A549 (cell line): ENCODE measurements around the gene PREPL. TPM values are rescaled to one million over a fixed set of nuclear protein-coding genes. Genes with fewer than 3 reads are reported as not detected.
A peak's percentile ranks its signal among the peaks of the same experiment; 100 is the strongest.

Experiments used
- ATAC-seq, 2 experiments: fragments of 200-7000 bp in 1 of 2; fragments of >200 bp in 1 of 2; cut with Nextera tagmentation in 1 of 2; cut with Tn5 transposase in 1 of 2; 3 replicates each; pipeline versions ENCODE4 v1.8.0 to v1.9.1; 2018 to 2020; ENCODE audit warnings: mild to moderate bottlenecking in 1 of 2, moderate library complexity in 1 of 2
- CTCF ChIA-PET: fragments of 300-600 bp; sonication (Branson Sonifier 250); formaldehyde crosslinking; extraction: SDS; loops from one replicate; lab custom pipeline; 2021; ENCODE audit warnings: antibody characterized with exemption, inconsistent platforms; lab: Yijun Ruan, JAX
- POLR2A ChIA-PET: fragments of 350-600 bp; formaldehyde crosslinking; extraction: SDS; loops from one replicate; lab custom pipeline; 2021; ENCODE audit warnings: antibody characterized with exemption, inconsistent platforms; lab: Yijun Ruan, JAX
- DNase-seq, 2 experiments: peaks; one replicate each; pipeline versions ENCODE4 v3.0.0 to v3.0.0-alpha.2; 2011 to 2016; ENCODE audit warnings: low read depth in 1 of 2, low spot score in 1 of 2
- FAIRE-seq: peaks from 2 replicates; lab custom pipeline; 2011; peaks lifted over from hg19 to GRCh38; lab: Jason Lieb, UNC
- H3K27ac ChIP-seq, 2 experiments: fragments of >200 bp; sonication (Bioruptor Twin); formaldehyde crosslinking; 3 replicates each; pipeline ENCODE4 v1.5.1; 2016 to 2017
- H3K4me1 ChIP-seq: fragments of >200 bp; sonication (Bioruptor Twin); formaldehyde crosslinking; 3 replicates; pipeline ENCODE4 v1.6.1; 2016
- H3K4me2 ChIP-seq: fragments of >200 bp; sonication (Bioruptor Twin); formaldehyde crosslinking; 3 replicates; pipeline ENCODE4 v1.6.1; 2016
- H3K4me3 ChIP-seq: fragments of >200 bp; sonication (Bioruptor Twin); formaldehyde crosslinking; 3 replicates; pipeline ENCODE4 v1.5.1; 2016
- H3K9me3 ChIP-seq: fragments of >200 bp; sonication (Bioruptor Twin); formaldehyde crosslinking; 3 replicates; pipeline ENCODE4 v1.6.1; 2016
- CEBPB ChIP-seq, 2 experiments: fragments of >200 bp in 1 of 2; sonication (Bioruptor Twin) in 1 of 2; formaldehyde crosslinking in 1 of 2; IDR thresholded peaks; 2 replicates each; pipeline ENCODE4 v1.6.1; 2012 to 2016
- CHD2 ChIP-seq: fragments of 150-350 bp; IDR thresholded peaks from 2 replicates; pipeline ENCODE4 v1.6.1; 2014; ENCODE audit warnings: low read length; ENCODE audit not compliant: partially characterized antibody
- EHF ChIP-seq: fragments of 250-450 bp; sonication (Bioruptor Pico); IDR thresholded peaks from 2 replicates; pipeline ENCODE4 v1.5.0; 2020; ENCODE audit warnings: mild to moderate bottlenecking
- ESRRA ChIP-seq: fragments of 150-350 bp; IDR thresholded peaks from 2 replicates; pipeline ENCODE4 v1.6.1; 2014; ENCODE audit warnings: mild to moderate bottlenecking, low read length, borderline replicate concordance
- FOSL2 ChIP-seq, 2 experiments: fragments of 450-650 bp in 1 of 2; fragments of >200 bp in 1 of 2; sonication (Bioruptor Twin) in 1 of 2; formaldehyde crosslinking; IDR thresholded peaks; 2 replicates each; pipeline versions ENCODE4 v1.5.0 to v1.6.1; 2016 to 2020; ENCODE audit warnings: mild to moderate bottlenecking in 1 of 2, moderate library complexity in 1 of 2
- HOXA7 ChIP-seq: fragments of 250-450 bp; sonication (Bioruptor Pico); IDR thresholded peaks from 2 replicates; pipeline ENCODE4 v1.5.0; 2020; ENCODE audit warnings: mild to moderate bottlenecking, moderate library complexity
- MAZ ChIP-seq: fragments of 150-350 bp; IDR thresholded peaks from 2 replicates; pipeline ENCODE4 v1.6.1; 2014; ENCODE audit warnings: antibody characterized with exemption, low read depth, low read length, borderline replicate concordance
- NR3C1 ChIP-seq: fragments of >200 bp; sonication (Bioruptor Twin); formaldehyde crosslinking; IDR thresholded peaks from 3 replicates; pipeline ENCODE4 v1.6.1; 2017
- RAD21 ChIP-seq, 2 experiments: fragments of >200 bp in 1 of 2; sonication (Bioruptor Twin) in 1 of 2; formaldehyde crosslinking in 1 of 2; IDR thresholded peaks in 1 of 2; conservative IDR thresholded peaks in 1 of 2; 2 replicates in 1 of 2; 3 replicates in 1 of 2; pipeline ENCODE4 v1.6.1; 2012 to 2018; ENCODE audit warnings: inconsistent platforms in 1 of 2
- RCOR1 ChIP-seq: fragments of 150-350 bp; IDR thresholded peaks from 2 replicates; pipeline ENCODE4 v1.6.1; 2014; ENCODE audit warnings: antibody characterized with exemption, low read length, low read depth
- RFX5 ChIP-seq: fragments of 450-650 bp; IDR thresholded peaks from 2 replicates; pipeline ENCODE4 v1.7.1; 2014; ENCODE audit warnings: antibody characterized with exemption, mild to moderate bottlenecking, moderate library complexity
- SMC3 ChIP-seq: fragments of >200 bp; sonication (Bioruptor Twin); formaldehyde crosslinking; IDR thresholded peaks from 3 replicates; pipeline ENCODE4 v1.6.1; 2018; ENCODE audit warnings: inconsistent platforms
- TP53 ChIP-seq: fragments of 250-450 bp; sonication (Bioruptor Pico); IDR thresholded peaks from 2 replicates; pipeline ENCODE4 v1.5.0; 2021; ENCODE audit warnings: mild to moderate bottlenecking, moderate library complexity
- ZSCAN20 ChIP-seq: fragments of 250-450 bp; sonication (Bioruptor Pico); IDR thresholded peaks from 2 replicates; pipeline ENCODE4 v1.8.0; 2022; ENCODE audit warnings: mild to moderate bottlenecking, moderate library complexity
- WGBS: methylation state at CpG from one replicate; pipeline ENCODE4 v1.1.6; 2017; ENCODE audit errors: missing lambda C conversion rate; 5-methylcytosine and 5-hydroxymethylcytosine counted together
- polyA plus RNA-seq, 4 experiments: library from polyadenylated mRNA; depleted of rRNA in 3 of 4; stranded (reverse); fragments of >200 nt; fragmentation: RNase III in 1 of 4; extraction: RNeasy Plus Mini Kit Qiagen cat#74134 plus additional on column Dnase treatment in 1 of 4; gene quantifications; 2 replicates in 3 of 4; 3 replicates in 1 of 4; pipeline ENCODE4 v1.2.3, GENCODE V29; 2011 to 2017
- TF ChIP-seq, protein P1 (sequence below): fragments of 250-450 bp; sonication (Bioruptor Pico); IDR thresholded peaks from 2 replicates; pipeline ENCODE4 v1.5.0; 2021; ENCODE audit warnings: mild to moderate bottlenecking, moderate library complexity, borderline replicate concordance
- TF ChIP-seq, protein P2 (sequence below): fragments of 450-650 bp; IDR thresholded peaks from 2 replicates; pipeline ENCODE4 v1.6.1; 2014; ENCODE audit warnings: antibody characterized with exemption
- TF ChIP-seq, protein P3 (sequence below): fragments of >200 bp; sonication (Bioruptor Twin); formaldehyde crosslinking; IDR thresholded peaks from 3 replicates; pipeline ENCODE4 v1.5.1; 2016

Gene PREPL
- polyA plus RNA-seq, 2 of the 4 experiments (the other 2 are of a cell fraction), result 28.7 to 92.7 TPM

DNA sequence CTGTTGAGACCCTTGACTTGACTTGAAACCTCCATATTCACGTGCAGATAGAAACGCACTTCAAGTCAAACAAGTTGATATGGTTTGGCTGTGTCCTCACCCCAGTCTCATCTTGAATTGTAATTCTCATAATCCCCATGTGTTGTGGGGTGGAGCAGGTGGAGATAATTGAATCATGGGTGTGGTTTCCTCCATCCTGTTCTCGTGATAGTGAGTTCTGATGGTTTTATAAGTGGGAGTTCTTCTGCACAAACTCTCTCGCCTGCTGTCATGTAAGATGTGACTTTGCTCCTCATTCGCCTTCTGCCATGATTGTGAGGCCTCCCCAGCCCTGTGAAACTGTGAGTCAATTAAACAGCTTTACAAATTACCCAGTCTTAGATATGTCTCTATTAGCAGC, 64.6 kb downstream of the PREPL start:
- Histone ChIP-seq H3K9me3 (no peaks in the 10 kb centered on the region), H3K4me3 (no peak overlapping the region), H3K27ac (no peak overlapping the region; a peak in 1 of 6 replicates), H3K4me1 (peaks cover 24% of the 10 kb centered on the region), H3K4me2 (no peak overlapping the region)
- no peak for TF ChIP-seq RFX5
- TF ChIP-seq NR3C1, result no peak
- TF ChIP-seq ZSCAN20 (CRISPR knock-in tag), result no peak
- TF ChIP-seq, protein P1, sequence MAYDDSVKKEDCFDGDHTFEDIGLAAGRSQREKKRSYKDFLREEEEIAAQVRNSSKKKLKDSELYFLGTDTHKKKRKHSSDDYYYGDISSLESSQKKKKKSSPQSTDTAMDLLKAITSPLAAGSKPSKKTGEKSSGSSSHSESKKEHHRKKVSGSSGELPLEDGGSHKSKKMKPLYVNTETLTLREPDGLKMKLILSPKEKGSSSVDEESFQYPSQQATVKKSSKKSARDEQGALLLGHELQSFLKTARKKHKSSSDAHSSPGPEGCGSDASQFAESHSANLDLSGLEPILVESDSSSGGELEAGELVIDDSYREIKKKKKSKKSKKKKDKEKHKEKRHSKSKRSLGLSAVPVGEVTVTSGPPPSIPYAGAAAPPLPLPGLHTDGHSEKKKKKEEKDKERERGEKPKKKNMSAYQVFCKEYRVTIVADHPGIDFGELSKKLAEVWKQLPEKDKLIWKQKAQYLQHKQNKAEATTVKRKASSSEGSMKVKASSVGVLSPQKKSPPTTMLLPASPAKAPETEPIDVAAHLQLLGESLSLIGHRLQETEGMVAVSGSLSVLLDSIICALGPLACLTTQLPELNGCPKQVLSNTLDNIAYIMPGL (CRISPR knock-in tag), result no peak
- no peak for TF ChIP-seq RCOR1
- no peak for TF ChIP-seq HOXA7 (CRISPR knock-in tag)
- no peak for TF ChIP-seq ESRRA
- no peak for TF ChIP-seq TP53 (CRISPR knock-in tag)
- no peak for TF ChIP-seq FOSL2 (IDR thresholded peaks at IDR 0.05)
- TF ChIP-seq FOSL2 (CRISPR knock-in tag; IDR thresholded peaks at IDR 0.05), result no peak
- TF ChIP-seq MAZ, result no peak
- TF ChIP-seq, protein P2, sequence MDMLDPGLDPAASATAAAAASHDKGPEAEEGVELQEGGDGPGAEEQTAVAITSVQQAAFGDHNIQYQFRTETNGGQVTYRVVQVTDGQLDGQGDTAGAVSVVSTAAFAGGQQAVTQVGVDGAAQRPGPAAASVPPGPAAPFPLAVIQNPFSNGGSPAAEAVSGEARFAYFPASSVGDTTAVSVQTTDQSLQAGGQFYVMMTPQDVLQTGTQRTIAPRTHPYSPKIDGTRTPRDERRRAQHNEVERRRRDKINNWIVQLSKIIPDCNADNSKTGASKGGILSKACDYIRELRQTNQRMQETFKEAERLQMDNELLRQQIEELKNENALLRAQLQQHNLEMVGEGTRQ, result no peak
- no peak for TF ChIP-seq CHD2
- no peak for FAIRE-seq
- no peak for ATAC-seq
- 88% methylated on average over 5 of the region's 5 CpGs for WGBS
- ChIA-PET POLR2A (no interaction called here), CTCF (interaction anchor here (0.6 to 15.7 kb wide), 11 partner anchors 14 to 256 kb away, joined by 3 to 548 read pairs (median 3); no protein-coding TSS in a partner anchor)
- DNase-seq, result no peak

DNA sequence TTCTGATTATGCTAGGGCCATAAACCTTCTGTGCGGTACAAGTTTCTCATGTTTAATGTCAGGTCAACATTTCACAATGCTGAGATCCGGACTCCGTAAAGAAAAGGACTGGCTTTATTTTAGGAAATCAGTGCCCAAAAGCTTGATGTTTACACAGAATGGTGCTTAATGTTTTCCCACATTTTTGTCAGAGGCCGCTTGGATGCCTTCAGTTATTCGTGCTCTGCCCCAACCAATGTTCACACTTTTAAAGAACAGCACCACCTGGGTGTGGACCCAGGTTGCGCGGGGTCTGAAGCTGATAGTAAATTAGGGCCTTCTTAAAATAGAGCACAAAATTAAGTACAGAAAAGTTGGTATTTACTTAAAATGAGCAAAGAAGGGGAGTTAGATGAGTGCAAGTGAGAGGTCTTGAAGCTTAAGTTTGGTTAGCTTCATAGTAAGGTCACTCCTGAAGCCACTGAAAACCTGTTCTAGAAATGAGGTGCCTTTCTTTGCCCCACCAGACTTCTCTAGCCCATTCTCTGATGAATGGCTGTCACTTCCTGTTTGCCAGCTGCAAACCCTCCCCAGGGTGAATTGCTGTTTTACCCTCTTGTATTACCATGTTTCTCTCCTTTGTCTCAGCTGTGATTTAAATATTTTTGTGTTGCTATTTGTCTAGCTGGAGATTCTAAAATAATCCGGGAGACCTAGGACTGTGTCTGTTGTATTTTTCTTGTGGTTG, 65.5 kb downstream of the PREPL start:
- ATAC-seq (no peak), DNase-seq (peak in 1 of 2 experiments; percentile 44), FAIRE-seq (no peak)
- TF ChIP-seq ZSCAN20 (CRISPR knock-in tag), result no peak
- TF ChIP-seq EHF, result no peak
- TF ChIP-seq, protein P3, sequence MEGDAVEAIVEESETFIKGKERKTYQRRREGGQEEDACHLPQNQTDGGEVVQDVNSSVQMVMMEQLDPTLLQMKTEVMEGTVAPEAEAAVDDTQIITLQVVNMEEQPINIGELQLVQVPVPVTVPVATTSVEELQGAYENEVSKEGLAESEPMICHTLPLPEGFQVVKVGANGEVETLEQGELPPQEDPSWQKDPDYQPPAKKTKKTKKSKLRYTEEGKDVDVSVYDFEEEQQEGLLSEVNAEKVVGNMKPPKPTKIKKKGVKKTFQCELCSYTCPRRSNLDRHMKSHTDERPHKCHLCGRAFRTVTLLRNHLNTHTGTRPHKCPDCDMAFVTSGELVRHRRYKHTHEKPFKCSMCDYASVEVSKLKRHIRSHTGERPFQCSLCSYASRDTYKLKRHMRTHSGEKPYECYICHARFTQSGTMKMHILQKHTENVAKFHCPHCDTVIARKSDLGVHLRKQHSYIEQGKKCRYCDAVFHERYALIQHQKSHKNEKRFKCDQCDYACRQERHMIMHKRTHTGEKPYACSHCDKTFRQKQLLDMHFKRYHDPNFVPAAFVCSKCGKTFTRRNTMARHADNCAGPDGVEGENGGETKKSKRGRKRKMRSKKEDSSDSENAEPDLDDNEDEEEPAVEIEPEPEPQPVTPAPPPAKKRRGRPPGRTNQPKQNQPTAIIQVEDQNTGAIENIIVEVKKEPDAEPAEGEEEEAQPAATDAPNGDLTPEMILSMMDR, result peak; percentile 24; the same call in 1 of the 3 replicates
- peak; percentile 28; the same call in 1 of the 3 replicates for TF ChIP-seq SMC3
- 0 out of 4 replicates have a peak, but pooled peaks of 1 of the 2 experiments have one; percentile 19 for TF ChIP-seq CEBPB (IDR thresholded peaks at IDR 0.05)
- TF ChIP-seq RAD21 (conservative IDR thresholded peaks at IDR 0.05 in 1 of 2, IDR thresholded peaks at IDR 0.05 in 1 of 2), result peak in 1 of 2 experiments; percentile 27; a peak in 1 of 5 replicates
- Histone ChIP-seq H3K4me3 (no peak overlapping the region), H3K9me3 (no peaks in the 10 kb centered on the region), H3K4me1 (peaks cover 27% of the 10 kb centered on the region), H3K4me2 (0 out of 3 replicates have a peak overlapping the region, but pooled peaks have one; percentile 0), H3K27ac (peak overlapping the region in 1 of 2 experiments; percentile 10; a peak in 3 of 6 replicates)
- 64% methylated on average over 8 of the region's 8 CpGs for WGBS
- CTCF ChIA-PET, result interaction anchor here (0.6 to 15.7 kb wide), 15 partner anchors 11 to 252 kb away, joined by 3 to 548 read pairs (median 4); partner anchors contain the start of genes CAMKMT and PREPL
- POLR2A ChIA-PET, result interaction anchor here (0.9 kb wide), 1 partner anchor 66 kb away, joined by 3 read pairs; the partner anchor contains the start of genes CAMKMT and PREPL
